HL-60 (cell line): ENCODE measurements around the gene GAGE1.
"Not testable (repeated sequence)": the region's sequence is repeated elsewhere in the genome, so short reads cannot be mapped to it uniquely, and the experiment has no call there.

Experiments used
- DNase-seq, 2 experiments: peaks; one replicate each; pipeline ENCODE4 v3.0.0-alpha.2; 2010 to 2020; ENCODE audit warnings: low read depth in 1 of 2, low spot score in 1 of 2
- H3K27ac ChIP-seq: fragments of 250-450 bp; sonication (Bioruptor Pico); replicated peaks from 2 replicates; pipeline ENCODE4 v1.5.1; 2020; ENCODE audit warnings: mild to moderate bottlenecking, moderate library complexity
- H3K27me3 ChIP-seq: fragments of 250-450 bp; sonication (Bioruptor Pico); 2 replicates; pipeline ENCODE4 v1.5.1; 2021; ENCODE audit warnings: mild to moderate bottlenecking, moderate library complexity; ENCODE audit not compliant: insufficient read depth, poor library complexity, severe bottlenecking
- H3K4me3 ChIP-seq: replicated peaks from 2 replicates; pipeline ENCODE4 v1.5.1; 2011; ENCODE audit warnings: mild to moderate bottlenecking, control low read depth, low read length; ENCODE audit not compliant: insufficient read depth
- GABPA ChIP-seq: IDR thresholded peaks from 2 replicates; pipeline ENCODE4 v1.6.1; 2012; ENCODE audit warnings: low read depth
- SPI1 ChIP-seq: IDR thresholded peaks from 2 replicates; pipeline ENCODE4 v1.6.1; 2012; ENCODE audit warnings: low read depth, mild to moderate bottlenecking, borderline replicate concordance
- long read RNA-seq: library from polyadenylated mRNA; unstranded; transcript quantifications from one replicate; pipeline ENCODE4 v2.0.0, GENCODE V29; 2020

Gene GAGE1
- long read RNA-seq = 0 reads

- DNase-seq, H3K27me3 ChIP-seq, H3K4me3 ChIP-seq, H3K27ac ChIP-seq: not testable (repeated sequence)
These were observed at the start of gene GAGE1 for GRCh38 chrX:49598720-49599119. GAGE1 (plus strand) TSS chrX:49599020; CDS start chrX:49600175, 1,155 bp downstream.

- not testable (repeated sequence) for H3K27ac ChIP-seq, H3K4me3 ChIP-seq, DNase-seq, H3K27me3 ChIP-seq
These were observed 47.8 kb upstream of the GAGE1 start, which contains the start of gene GAGE12E for GRCh38 chrX:49550989-49551388. GAGE12E (plus strand) TSS chrX:49551289; CDS start chrX:49552444, 1,155 bp downstream.

GRCh38 chrX:49560542-49560941 is 38.3 kb upstream of the GAGE1 start, which contains the start of gene GAGE12F:
GAGE12F (plus strand) TSS chrX:49560842; CDS start chrX:49561997, 1,155 bp downstream.
- H3K27me3 ChIP-seq, DNase-seq, H3K27ac ChIP-seq: not testable (repeated sequence)

GRCh38 chrX:49568728-49569127 is 30.1 kb upstream of the GAGE1 start:
- not testable (repeated sequence) for H3K27me3 ChIP-seq, H3K4me3 ChIP-seq, DNase-seq, H3K27ac ChIP-seq

More at GRCh38 chrX:49560542-49560941, 38.3 kb upstream of the GAGE1 start, which contains the start of gene GAGE12F:
- not testable (repeated sequence) for H3K4me3 ChIP-seq

- not testable (repeated sequence) for DNase-seq, H3K27me3 ChIP-seq, H3K4me3 ChIP-seq, H3K27ac ChIP-seq
These were observed 29.7 kb upstream of the GAGE1 start for GRCh38 chrX:49569152-49569551.

- not testable (repeated sequence) for DNase-seq, H3K27ac ChIP-seq, H3K4me3 ChIP-seq, H3K27me3 ChIP-seq
These were observed 28.7 kb upstream of the GAGE1 start, which contains the start of gene GAGE12G for GRCh38 chrX:49570100-49570499. GAGE12G (plus strand) TSS chrX:49570400; CDS start chrX:49571555, 1,155 bp downstream.

GRCh38 chrX:49579649-49580048 is 19.2 kb upstream of the GAGE1 start, which contains the start of gene GAGE12H:
GAGE12H (plus strand) TSS chrX:49579949; CDS start chrX:49581104, 1,155 bp downstream.
- not testable (repeated sequence) for H3K27ac ChIP-seq, H3K27me3 ChIP-seq, DNase-seq

GRCh38 chrX:49589196-49589595 is 9.6 kb upstream of the GAGE1 start, which contains the start of gene GAGE2A:
GAGE2A (plus strand) TSS chrX:49589496; CDS start chrX:49590651, 1,155 bp downstream.
- not testable (repeated sequence) for DNase-seq, H3K27me3 ChIP-seq, H3K4me3 ChIP-seq, H3K27ac ChIP-seq

More at GRCh38 chrX:49579649-49580048, 19.2 kb upstream of the GAGE1 start, which contains the start of gene GAGE12H:
- H3K4me3 ChIP-seq = not testable (repeated sequence)

GRCh38 chrX:49589769-49590478 is 8.9 kb upstream of the GAGE1 start:
- peak in 1 of 2 experiments; percentile 23 for DNase-seq
- not testable (repeated sequence) for H3K4me3 ChIP-seq, H3K27ac ChIP-seq, H3K27me3 ChIP-seq

- not testable (repeated sequence) for DNase-seq, H3K27me3 ChIP-seq, H3K4me3 ChIP-seq, H3K27ac ChIP-seq
These were observed 8.3 kb upstream of the GAGE1 start for GRCh38 chrX:49590488-49590887.

GRCh38 chrX:49610718-49611310 is 12.0 kb downstream of the GAGE1 start:
- no peaks in the 10 kb centered on the region for H3K27me3 ChIP-seq
- TF ChIP-seq SPI1 (no peak), GABPA (no peak)
- H3K4me3 ChIP-seq = no peak overlapping the region
- DNase-seq = no peak
- no peak overlapping the region for H3K27ac ChIP-seq
